Measurements from ENCODE around the gene PGM5. TPM values are rescaled to one million over a fixed set of nuclear protein-coding genes. Genes with fewer than 3 reads are reported as not detected.

Gene PGM5
- total and polyA plus RNA-seq, 8 donors, result 12.7 to 61.3 (median 52.0) TPM

DNA sequence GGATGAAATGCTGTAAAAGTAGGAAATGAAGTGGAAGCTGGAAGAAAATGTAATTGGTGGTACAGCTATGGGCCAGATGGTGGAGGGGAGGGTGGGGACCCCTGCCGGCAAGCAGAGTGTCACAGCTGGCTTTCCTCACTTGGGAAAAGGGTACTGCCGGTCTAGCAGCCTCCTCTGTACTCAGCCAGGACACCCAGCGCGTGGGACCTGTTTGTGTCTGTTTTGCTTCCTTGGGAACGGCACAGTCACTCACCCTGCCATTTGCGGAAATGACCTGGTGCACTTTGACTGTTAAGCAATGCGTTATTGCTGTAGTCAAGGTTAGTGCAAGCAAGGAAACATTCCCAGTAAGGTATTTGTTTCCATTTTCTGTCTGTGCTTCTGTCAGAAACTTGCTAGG lies 174.2 kb downstream of the PGM5 start:
- intact Hi-C loops (cut with DNase I), result no loop called here
- no peaks in the 10 kb centered on the region for H3K9me3 ChIP-seq
- peak overlapping the region in 1 of 2 donors; percentile 66 for H3K27ac ChIP-seq
- peak in 3 of 4 donors; percentile 60 to 82 (median 68) for DNase-seq
- H3K4me1 ChIP-seq, result no peaks in the 10 kb centered on the region
- no peaks in the 10 kb centered on the region for H3K36me3 ChIP-seq
- no peaks in the 10 kb centered on the region for H3K27me3 ChIP-seq
- peak; percentile 85 for ATAC-seq
- TF ChIP-seq, protein P1, sequence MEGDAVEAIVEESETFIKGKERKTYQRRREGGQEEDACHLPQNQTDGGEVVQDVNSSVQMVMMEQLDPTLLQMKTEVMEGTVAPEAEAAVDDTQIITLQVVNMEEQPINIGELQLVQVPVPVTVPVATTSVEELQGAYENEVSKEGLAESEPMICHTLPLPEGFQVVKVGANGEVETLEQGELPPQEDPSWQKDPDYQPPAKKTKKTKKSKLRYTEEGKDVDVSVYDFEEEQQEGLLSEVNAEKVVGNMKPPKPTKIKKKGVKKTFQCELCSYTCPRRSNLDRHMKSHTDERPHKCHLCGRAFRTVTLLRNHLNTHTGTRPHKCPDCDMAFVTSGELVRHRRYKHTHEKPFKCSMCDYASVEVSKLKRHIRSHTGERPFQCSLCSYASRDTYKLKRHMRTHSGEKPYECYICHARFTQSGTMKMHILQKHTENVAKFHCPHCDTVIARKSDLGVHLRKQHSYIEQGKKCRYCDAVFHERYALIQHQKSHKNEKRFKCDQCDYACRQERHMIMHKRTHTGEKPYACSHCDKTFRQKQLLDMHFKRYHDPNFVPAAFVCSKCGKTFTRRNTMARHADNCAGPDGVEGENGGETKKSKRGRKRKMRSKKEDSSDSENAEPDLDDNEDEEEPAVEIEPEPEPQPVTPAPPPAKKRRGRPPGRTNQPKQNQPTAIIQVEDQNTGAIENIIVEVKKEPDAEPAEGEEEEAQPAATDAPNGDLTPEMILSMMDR (IDR thresholded peaks at IDR 0.05), result no peak
- no peak overlapping the region for H3K4me3 ChIP-seq

DNA sequence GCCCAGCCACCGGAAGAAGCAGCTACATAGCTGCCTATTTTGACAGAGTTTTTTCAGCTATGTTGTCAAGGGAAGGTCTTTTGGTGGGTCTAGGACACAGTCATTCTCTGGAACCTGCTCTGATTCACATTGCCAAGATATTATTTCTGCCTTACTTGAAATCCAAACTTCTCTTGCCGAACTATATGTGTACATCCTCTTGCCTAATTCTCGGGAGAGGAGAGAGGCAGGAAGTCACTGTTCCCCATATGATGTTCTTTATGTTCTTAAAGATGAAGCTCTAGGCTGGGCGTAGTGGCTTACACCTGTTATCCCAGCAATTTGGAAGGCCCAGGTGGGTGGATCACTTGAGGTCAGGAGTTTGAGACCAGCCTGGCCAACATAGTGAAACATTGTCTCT lies 175.7 kb downstream of the PGM5 start:
- no peaks in the 10 kb centered on the region for H3K9me3 ChIP-seq
- TF ChIP-seq, protein P1 (IDR thresholded peaks at IDR 0.05), result no peak
- no peaks in the 10 kb centered on the region for H3K4me1 ChIP-seq
- peak overlapping the region in 1 of 2 donors; percentile 59 for H3K27ac ChIP-seq
- no peak for ATAC-seq
- no peak overlapping the region for H3K4me3 ChIP-seq
- no peak for DNase-seq
- H3K36me3 ChIP-seq, result no peaks in the 10 kb centered on the region
- intact Hi-C loops (cut with DNase I), result no loop called here
- no peaks in the 10 kb centered on the region for H3K27me3 ChIP-seq

DNA sequence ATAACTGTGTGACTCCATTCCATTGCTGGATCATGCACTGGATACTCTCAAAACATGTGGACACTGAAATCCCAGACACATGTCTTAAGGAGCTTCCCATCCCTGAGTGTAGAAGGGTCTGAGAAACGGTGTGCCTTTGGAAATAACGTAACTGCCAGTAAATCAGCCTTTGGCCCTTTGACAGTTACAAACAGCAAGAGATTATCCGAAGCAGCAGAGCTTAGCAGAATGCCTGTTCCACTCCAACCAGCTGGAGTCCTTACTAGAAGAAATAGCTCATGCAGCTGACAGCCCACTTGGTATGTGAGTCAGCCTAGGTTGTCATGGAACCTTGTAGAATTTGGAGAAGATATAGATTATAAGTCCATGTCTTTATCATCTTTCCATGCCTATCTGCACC lies 177.3 kb downstream of the PGM5 start:
- ATAC-seq (no peak), DNase-seq (no peak)
- Histone ChIP-seq H3K27me3 (no peaks in the 10 kb centered on the region), H3K4me1 (no peaks in the 10 kb centered on the region), H3K27ac (no peak overlapping the region), H3K4me3 (no peak overlapping the region), H3K36me3 (no peaks in the 10 kb centered on the region), H3K9me3 (no peaks in the 10 kb centered on the region)
- TF ChIP-seq, protein P1 (IDR thresholded peaks at IDR 0.05), result no peak
- intact Hi-C loops (cut with DNase I), result no loop called here

DNA sequence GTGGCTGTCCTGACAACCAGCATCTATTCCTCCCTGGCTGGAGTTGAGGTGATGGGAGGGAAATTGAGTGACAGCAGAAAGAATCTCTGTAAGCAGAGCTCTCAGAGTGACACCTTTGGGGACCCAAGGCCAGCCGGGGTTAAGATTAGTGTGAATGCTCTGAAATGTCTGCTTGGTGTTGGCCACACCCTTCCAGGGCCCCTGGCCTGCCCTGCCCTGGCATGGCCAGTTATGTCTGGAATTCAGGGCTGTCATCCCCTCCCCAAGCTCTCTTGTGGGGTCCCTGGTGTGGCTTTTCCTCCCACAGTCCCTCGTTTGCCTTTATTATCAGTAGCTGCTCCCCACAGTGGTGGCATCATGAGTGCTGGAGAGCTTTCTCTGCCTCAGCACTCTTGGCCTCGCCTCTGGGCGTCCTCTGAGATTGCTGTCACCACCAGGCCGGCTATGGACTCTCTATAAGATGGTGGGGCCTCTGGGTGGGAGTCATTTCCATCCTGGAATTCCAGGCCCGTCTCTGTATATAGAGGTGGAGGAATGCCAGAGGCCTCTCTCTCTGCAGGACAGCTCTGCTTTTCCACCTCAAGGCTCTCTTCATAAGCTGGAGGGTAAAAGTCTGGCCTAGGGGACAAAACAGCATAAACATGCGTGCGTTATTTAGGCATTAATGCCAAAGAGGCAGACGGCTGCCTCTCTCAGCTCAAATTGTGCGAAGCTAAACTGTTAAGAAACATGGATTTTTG lies 180.6 kb downstream of the PGM5 start:
- DNase-seq, result no peak
- Histone ChIP-seq H3K4me1 (peaks cover 0 to 8% of the 10 kb centered on the region in 2 donors), H3K36me3 (no peaks in the 10 kb centered on the region), H3K4me3 (no peak overlapping the region), H3K9me3 (no peaks in the 10 kb centered on the region), H3K27me3 (no peaks in the 10 kb centered on the region), H3K27ac (no peak overlapping the region)
- ATAC-seq, result no peak
- intact Hi-C loops (cut with DNase I), result no loop called here
- TF ChIP-seq, protein P1 (IDR thresholded peaks at IDR 0.05), result no peak

DNA sequence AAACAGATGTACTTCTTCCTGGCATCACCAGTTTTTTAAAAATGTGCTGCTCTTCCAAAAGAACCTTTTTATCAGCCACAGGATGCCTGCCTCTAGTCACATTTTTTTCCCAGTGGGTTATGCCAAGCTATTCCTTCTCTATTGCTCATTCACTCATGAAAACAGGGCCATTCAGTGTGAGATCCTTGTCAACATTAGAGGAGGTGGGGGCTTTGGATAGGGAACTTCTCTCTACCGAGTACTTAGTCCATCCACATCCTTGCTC lies 181.1 kb downstream of the PGM5 start:
- Histone ChIP-seq H3K36me3 (no peaks in the 10 kb centered on the region), H3K4me3 (no peak overlapping the region), H3K9me3 (no peaks in the 10 kb centered on the region), H3K27ac (no peak overlapping the region), H3K4me1 (peaks cover 0 to 8% of the 10 kb centered on the region in 2 donors), H3K27me3 (no peaks in the 10 kb centered on the region)
- ATAC-seq, result no peak
- DNase-seq, result no peak
- TF ChIP-seq, protein P1 (IDR thresholded peaks at IDR 0.05), result no peak
- intact Hi-C loops (cut with DNase I), result no loop called here

All from left lung (tissue), 10 donors.